Measurements from ENCODE around the gene SRM. TPM values are rescaled to one million over a fixed set of nuclear protein-coding genes. Genes with fewer than 3 reads are reported as not detected.
"Not testable (repeated sequence)": the region's sequence is repeated elsewhere in the genome, so short reads cannot be mapped to it uniquely, and the experiment has no call there.

SRM gene
- total RNA-seq (2014; rRNA removed; shearing (Covaris generic)) = 75.6 and 155 TPM in 2 replicates
- polyA plus RNA-seq (2015; cell fraction: cytosol; rRNA removed) = 227 and 258 TPM in 2 replicates
- polyA plus RNA-seq (2015; cell fraction: nucleus; rRNA removed) = 53.1 and 54.8 TPM in 2 replicates

- DNase-seq (ENCODE audit: low read depth) = peak; percentile 86
These were observed at the start of gene SRM for GRCh38 chr1:11059968-11060830. Gene SRM, minus strand, starts transcription at chr1:11060018. Its CDS starts 75 bp downstream, at chr1:11059943.

- DNase-seq (ENCODE audit: low read depth) = no peak
These were observed 49.4 kb upstream of the SRM start for GRCh38 chr1:11109047-11109760.

- DNase-seq (ENCODE audit: low read depth) = no peak
These were observed 47.8 kb upstream of the SRM start for GRCh38 chr1:11107599-11107998.

- DNase-seq (ENCODE audit: low read depth) = no peak
These were observed 45.8 kb upstream of the SRM start for GRCh38 chr1:11105586-11105985.

GRCh38 chr1:11101347-11101746 lies 41.5 kb upstream of the SRM start:
- no peak for DNase-seq (ENCODE audit: low read depth)

- DNase-seq (ENCODE audit: low read depth) = not testable (repeated sequence)
These were observed 41.0 kb upstream of the SRM start for GRCh38 chr1:11100806-11101205.

GRCh38 chr1:11100149-11100493 lies 40.3 kb upstream of the SRM start:
- no peak for DNase-seq (ENCODE audit: low read depth)

GRCh38 chr1:11099310-11100148 lies 39.7 kb upstream of the SRM start, which contains the start of gene EXOSC10:
Gene EXOSC10, minus strand, starts transcription at chr1:11099869. Its CDS starts 38 bp downstream, at chr1:11099831.
- peak; percentile 84 for DNase-seq (ENCODE audit: low read depth)

- DNase-seq (ENCODE audit: low read depth) = no peak
These were observed 39.1 kb upstream of the SRM start for GRCh38 chr1:11098931-11099309.

- not testable (repeated sequence) for DNase-seq (ENCODE audit: low read depth)
These were observed 24.0 kb upstream of the SRM start for GRCh38 chr1:11083784-11084183.

- DNase-seq (ENCODE audit: low read depth) = no peak
These were observed 21.1 kb upstream of the SRM start for GRCh38 chr1:11080931-11081330.

GRCh38 chr1:11078631-11079030 lies 18.8 kb upstream of the SRM start:
- DNase-seq (ENCODE audit: low read depth) = no peak

GRCh38 chr1:11073398-11073797 lies 13.6 kb upstream of the SRM start:
- not testable (repeated sequence) for DNase-seq (ENCODE audit: low read depth)

GRCh38 chr1:11072216-11072917 lies 12.5 kb upstream of the SRM start:
- DNase-seq (ENCODE audit: low read depth) = no peak

- no peak for DNase-seq (ENCODE audit: low read depth)
These were observed 11.8 kb upstream of the SRM start for GRCh38 chr1:11071463-11072215.

GRCh38 chr1:11070876-11071275 lies 11.1 kb upstream of the SRM start:
- no peak for DNase-seq (ENCODE audit: low read depth)

GRCh38 chr1:11068600-11069473 lies 9.0 kb upstream of the SRM start:
- no peak for DNase-seq (ENCODE audit: low read depth)

- DNase-seq (ENCODE audit: low read depth) = no peak
These were observed 8.1 kb upstream of the SRM start for GRCh38 chr1:11067716-11068599.
